OCI-LY7 (cell line): ENCODE measurements around the gene ZNF385D. TPM values are rescaled to one million over a fixed set of nuclear protein-coding genes. Genes with fewer than 3 reads are reported as not detected.

ENCODE experiments used
- BruUV-seq: library from RNA; stranded (reverse); fragments of 400-500 nt; replicated peaks from 2 replicates; lab custom pipeline; 2021; lab: Mats Ljungman, UMichigan
- CTCF ChIA-PET: fragments of 300-600 bp; sonication (Branson Sonifier 250); formaldehyde crosslinking; loops from one replicate; lab custom pipeline; 2022; ENCODE audit warnings: antibody characterized with exemption; ENCODE audit not compliant: unreplicated experiment; lab: Charles Lee
- POLR2A ChIA-PET: fragments of 300-600 bp; sonication (Branson Sonifier 250); formaldehyde crosslinking; loops from one replicate; lab custom pipeline; 2022; ENCODE audit warnings: antibody characterized with exemption; lab: Charles Lee
- DNase-seq: peaks from one replicate; pipeline ENCODE4 v3.0.0-alpha.2; 2015; ENCODE audit warnings: low spot score
- H2AFZ ChIP-seq: fragments of 200-600 bp; sonication (generic), shearing (Covaris generic); 2 replicates; pipeline ENCODE4 v1.6.1; 2014; ENCODE audit warnings: mild to moderate bottlenecking, antibody characterized with exemption, low read length, moderate library complexity
- H3K27ac ChIP-seq: fragments of 200-600 bp; sonication (generic); 2 replicates; pipeline ENCODE4 v1.5.1; 2014; ENCODE audit warnings: mixed run types, low read depth, mild to moderate bottlenecking, moderate library complexity, low read length, inconsistent platforms; ENCODE audit not compliant: poor library complexity, severe bottlenecking
- H3K36me3 ChIP-seq: fragments of 200-600 bp; sonication (generic); 2 replicates; pipeline ENCODE4 v1.6.1; 2014; ENCODE audit warnings: mild to moderate bottlenecking, antibody characterized with exemption, low read length, moderate library complexity, mixed read lengths; ENCODE audit not compliant: insufficient read depth
- H3K4me1 ChIP-seq: fragments of 200-600 bp; sonication (generic); 2 replicates; pipeline ENCODE4 v1.5.1; 2014; ENCODE audit warnings: mild to moderate bottlenecking, low read length; ENCODE audit not compliant: insufficient read depth, poor library complexity, severe bottlenecking
- H3K4me2 ChIP-seq: fragments of 200-600 bp; sonication (generic); 2 replicates; pipeline ENCODE4 v1.6.1; 2014; ENCODE audit warnings: mild to moderate bottlenecking, low read length
- H3K4me3 ChIP-seq: fragments of 200-600 bp; sonication (generic); 2 replicates; pipeline ENCODE4 v1.5.1; 2014; ENCODE audit warnings: mild to moderate bottlenecking, low read depth, low read length; ENCODE audit not compliant: poor library complexity, severe bottlenecking
- H3K79me2 ChIP-seq: fragments of 200-600 bp; sonication (generic); 2 replicates; pipeline ENCODE4 v1.6.1; 2016; ENCODE audit warnings: low read depth, mild to moderate bottlenecking, low read length, moderate library complexity, mixed read lengths; ENCODE audit not compliant: insufficient read depth
- H3K9me2 ChIP-seq: fragments of 200-600 bp; sonication (generic); 2 replicates; pipeline ENCODE4 v1.6.1; 2016; ENCODE audit warnings: mild to moderate bottlenecking, low read length, mixed read lengths; ENCODE audit not compliant: insufficient read depth
- H3K9me3 ChIP-seq: fragments of 200-600 bp; sonication (generic); 2 replicates; pipeline ENCODE4 v1.6.1; 2014; ENCODE audit warnings: mild to moderate bottlenecking, mixed run types, low read length, mixed read lengths
- H4K20me1 ChIP-seq: fragments of 200-600 bp; sonication (generic); 2 replicates; pipeline ENCODE4 v1.6.1; 2014; ENCODE audit warnings: mild to moderate bottlenecking, antibody characterized with exemption, low read length, moderate library complexity, mixed read lengths; ENCODE audit not compliant: insufficient read depth
- EZH2phosphoT487 ChIP-seq: fragments of 200-600 bp; sonication (generic); IDR thresholded peaks from 2 replicates; pipeline ENCODE4 v1.6.1; 2018; ENCODE audit warnings: low read depth, borderline replicate concordance, mild to moderate bottlenecking, mixed run types, antibody characterized with exemption, low read length, moderate library complexity, mixed read lengths
- intact Hi-C: fragments of 100-400 bp; cut with micrococcal nuclease; formaldehyde crosslinking; loops from one replicate; pipeline ENCODE4 v1.10.0; 2022; ENCODE audit not compliant: unreplicated experiment
- total RNA-seq, 2 experiments: library from RNA; depleted of rRNA in 1 of 2; stranded (reverse); fragments of >200 nt in 1 of 2; shearing (Covaris generic) in 1 of 2; gene quantifications; 2 replicates each; pipeline ENCODE4 v1.2.3, GENCODE V29; 2014 to 2022
- TF ChIP-seq, protein P1 (sequence below): fragments of 200-600 bp; sonication (generic); conservative IDR thresholded peaks from 2 replicates; pipeline ENCODE4 v1.5.1; 2014; ENCODE audit warnings: mild to moderate bottlenecking, antibody characterized with exemption, low read length, moderate library complexity, mixed read lengths

ZNF385D gene
- total RNA-seq, 2 experiments from 2014 or later = 0.13 TPM; not detected in 1

DNA sequence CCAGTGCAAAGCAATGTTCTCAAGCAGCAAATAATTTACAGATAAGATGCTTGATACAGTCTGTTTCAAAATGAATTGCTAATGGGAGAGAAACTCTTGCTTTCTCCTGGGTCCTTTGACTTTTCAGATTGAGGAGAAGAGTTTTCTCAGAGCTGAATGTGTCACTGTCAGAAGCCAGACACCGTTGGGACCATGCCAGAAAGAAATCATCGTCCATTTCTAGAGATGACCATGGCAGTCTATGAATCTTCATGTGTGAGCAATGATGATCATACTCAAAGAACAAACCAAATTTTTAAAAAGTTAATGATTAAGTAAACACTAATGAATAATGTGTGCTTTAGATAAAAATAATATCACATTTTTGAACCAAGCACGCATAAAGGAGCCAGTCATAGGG, 77.6 kb downstream of the ZNF385D start:
- TF ChIP-seq, protein P1, sequence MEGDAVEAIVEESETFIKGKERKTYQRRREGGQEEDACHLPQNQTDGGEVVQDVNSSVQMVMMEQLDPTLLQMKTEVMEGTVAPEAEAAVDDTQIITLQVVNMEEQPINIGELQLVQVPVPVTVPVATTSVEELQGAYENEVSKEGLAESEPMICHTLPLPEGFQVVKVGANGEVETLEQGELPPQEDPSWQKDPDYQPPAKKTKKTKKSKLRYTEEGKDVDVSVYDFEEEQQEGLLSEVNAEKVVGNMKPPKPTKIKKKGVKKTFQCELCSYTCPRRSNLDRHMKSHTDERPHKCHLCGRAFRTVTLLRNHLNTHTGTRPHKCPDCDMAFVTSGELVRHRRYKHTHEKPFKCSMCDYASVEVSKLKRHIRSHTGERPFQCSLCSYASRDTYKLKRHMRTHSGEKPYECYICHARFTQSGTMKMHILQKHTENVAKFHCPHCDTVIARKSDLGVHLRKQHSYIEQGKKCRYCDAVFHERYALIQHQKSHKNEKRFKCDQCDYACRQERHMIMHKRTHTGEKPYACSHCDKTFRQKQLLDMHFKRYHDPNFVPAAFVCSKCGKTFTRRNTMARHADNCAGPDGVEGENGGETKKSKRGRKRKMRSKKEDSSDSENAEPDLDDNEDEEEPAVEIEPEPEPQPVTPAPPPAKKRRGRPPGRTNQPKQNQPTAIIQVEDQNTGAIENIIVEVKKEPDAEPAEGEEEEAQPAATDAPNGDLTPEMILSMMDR = no peak
- TF ChIP-seq EZH2phosphoT487 = no peak
- no peaks in the 10 kb centered on the region for H3K79me2 ChIP-seq
- no peaks in the 10 kb centered on the region for H3K36me3 ChIP-seq
- intact Hi-C loops = no loop called here
- no peaks in the 10 kb centered on the region for H3K9me2 ChIP-seq
- H3K27ac ChIP-seq = no peak overlapping the region
- H4K20me1 ChIP-seq = no peaks in the 10 kb centered on the region
- H3K4me1 ChIP-seq = no peaks in the 10 kb centered on the region
- DNase-seq = no peak
- ChIA-PET POLR2A (no interaction called here), CTCF (no interaction called here)
- BruUV-seq = no TSS peak
- no peak overlapping the region for H2AFZ ChIP-seq
- H3K4me2 ChIP-seq = no peak overlapping the region
- no peak overlapping the region for H3K4me3 ChIP-seq
- H3K9me3 ChIP-seq = no peaks in the 10 kb centered on the region

DNA sequence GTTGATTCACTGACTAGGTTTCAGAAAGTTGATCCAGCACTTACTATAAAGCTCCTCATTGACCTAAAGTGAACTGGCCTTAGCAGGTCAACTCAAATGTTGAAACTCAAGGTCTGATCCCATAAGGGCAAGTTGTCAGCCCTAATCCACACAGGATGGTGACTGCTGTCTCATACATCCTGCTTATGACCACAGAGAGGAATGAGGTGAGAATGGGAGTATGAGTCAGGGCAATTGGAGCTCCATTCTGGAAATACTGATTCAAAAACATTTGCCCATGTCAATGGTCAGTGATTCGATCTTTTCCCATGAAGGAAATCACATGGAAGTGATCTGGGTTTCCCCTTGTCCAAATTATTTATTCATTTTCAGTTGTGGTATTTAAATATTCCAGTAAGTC, 78.7 kb downstream of the ZNF385D start:
- H3K36me3 ChIP-seq = no peaks in the 10 kb centered on the region
- no TSS peak for BruUV-seq
- no peaks in the 10 kb centered on the region for H3K4me1 ChIP-seq
- no peaks in the 10 kb centered on the region for H3K9me3 ChIP-seq
- DNase-seq = no peak
- TF ChIP-seq, protein P1 = no peak
- TF ChIP-seq EZH2phosphoT487 = no peak
- ChIA-PET CTCF (no interaction called here), POLR2A (interaction anchor here (0.6 to 1.0 kb wide), 3 partner anchors 10 to 277 kb away, joined by 3 to 4 read pairs (median 3); no protein-coding TSS in a partner anchor)
- H3K4me3 ChIP-seq = no peak overlapping the region
- intact Hi-C loops = no loop called here
- no peaks in the 10 kb centered on the region for H4K20me1 ChIP-seq
- no peak overlapping the region for H3K27ac ChIP-seq
- H3K9me2 ChIP-seq = no peaks in the 10 kb centered on the region
- H3K79me2 ChIP-seq = no peaks in the 10 kb centered on the region
- no peak overlapping the region for H2AFZ ChIP-seq
- no peak overlapping the region for H3K4me2 ChIP-seq

DNA sequence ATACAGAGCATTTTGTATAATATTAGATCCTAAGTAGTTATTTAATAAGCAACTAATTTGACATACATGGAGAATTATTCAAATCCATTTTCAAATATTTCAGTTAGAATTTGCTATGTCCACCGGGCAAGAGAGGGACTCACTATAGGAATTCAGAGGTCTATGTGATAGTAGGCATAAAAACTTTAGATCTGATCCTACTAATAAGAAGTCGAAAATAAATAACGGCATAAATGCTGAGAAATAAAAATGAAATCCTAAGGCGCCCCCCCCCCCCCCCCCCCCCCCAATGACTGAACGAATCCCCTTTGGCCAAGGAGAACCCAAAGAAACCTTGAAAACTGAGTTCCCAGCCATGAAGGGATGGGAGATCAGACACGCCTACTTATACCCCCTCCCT, 80.6 kb downstream of the ZNF385D start:
- no peak overlapping the region for H2AFZ ChIP-seq
- no peaks in the 10 kb centered on the region for H4K20me1 ChIP-seq
- no peaks in the 10 kb centered on the region for H3K36me3 ChIP-seq
- H3K79me2 ChIP-seq = no peaks in the 10 kb centered on the region
- CTCF ChIA-PET = no interaction called here
- POLR2A ChIA-PET = no interaction called here
- intact Hi-C loops = no loop called here
- BruUV-seq = no TSS peak
- TF ChIP-seq EZH2phosphoT487 = no peak
- TF ChIP-seq, protein P1 = no peak
- H3K4me3 ChIP-seq = no peak overlapping the region
- no peak overlapping the region for H3K4me2 ChIP-seq
- no peaks in the 10 kb centered on the region for H3K9me3 ChIP-seq
- no peak for DNase-seq
- H3K4me1 ChIP-seq = no peaks in the 10 kb centered on the region
- H3K9me2 ChIP-seq = no peaks in the 10 kb centered on the region
- H3K27ac ChIP-seq = no peak overlapping the region
